ENCODE results near the gene CTXND2. TPM values are rescaled to one million over a fixed set of nuclear protein-coding genes. Genes with fewer than 3 reads are reported as not detected.
"Not testable (repeated sequence)": the region's sequence is repeated elsewhere in the genome, so short reads cannot be mapped to it uniquely, and the experiment has no call there.

The CTXND2 gene
- total RNA-seq, 1 experiment from 2014 or later = not detected

DNA sequence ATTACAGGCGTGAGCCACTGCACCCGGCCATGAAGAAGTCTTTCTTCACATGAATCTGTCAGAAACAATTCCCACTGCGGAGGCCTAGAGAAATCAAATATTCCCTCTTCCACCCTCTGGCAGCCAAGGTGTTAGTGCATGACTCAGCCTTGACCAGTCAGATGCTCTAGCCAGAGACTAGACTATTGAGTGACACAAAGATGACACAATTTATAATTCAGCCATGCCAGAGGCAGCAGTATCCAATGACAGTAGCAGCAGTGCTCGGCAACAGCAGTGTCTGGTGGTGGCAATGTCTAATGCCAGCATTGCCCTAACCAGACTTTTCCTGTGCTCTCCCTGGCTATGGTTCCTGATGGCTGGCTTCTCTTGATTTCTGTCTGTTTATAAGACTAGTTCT is 8.7 kb downstream of the CTXND2 start:
- H3K27me3 ChIP-seq (ENCODE audit: insufficient read depth, low read length) = no peaks in the 10 kb centered on the region
- ATAC-seq = peak; percentile 99
- POLR2A ChIA-PET = no interaction called here
- TF ChIP-seq EGR1 (IDR thresholded peaks at IDR 0.05; ENCODE audit: low read depth) (no peak), CBX3 (IDR thresholded peaks at IDR 0.05; ENCODE audit: low read depth) (peak; percentile 50; the same call in 1 of the 2 replicates), JUND (IDR thresholded peaks at IDR 0.05) (peak; percentile 56; the same call in 1 of the 2 replicates), CEBPB (IDR thresholded peaks at IDR 0.05; ENCODE audit: low read depth) (peak; percentile 62), ELF1 (IDR thresholded peaks at IDR 0.05; ENCODE audit: borderline replicate concordance, low read depth) (no peak), POLR2A (IDR thresholded peaks at IDR 0.05; ENCODE audit: borderline replicate concordance, extremely low read depth, insufficient read depth, insufficient read length) (no peak), SP1 (IDR thresholded peaks at IDR 0.05; ENCODE audit: low read depth) (peak; percentile 36; the same call in 1 of the 2 replicates), FOSL1 (IDR thresholded peaks at IDR 0.05; ENCODE audit: low read depth) (peak; percentile 60)
- TF ChIP-seq, protein P1, sequence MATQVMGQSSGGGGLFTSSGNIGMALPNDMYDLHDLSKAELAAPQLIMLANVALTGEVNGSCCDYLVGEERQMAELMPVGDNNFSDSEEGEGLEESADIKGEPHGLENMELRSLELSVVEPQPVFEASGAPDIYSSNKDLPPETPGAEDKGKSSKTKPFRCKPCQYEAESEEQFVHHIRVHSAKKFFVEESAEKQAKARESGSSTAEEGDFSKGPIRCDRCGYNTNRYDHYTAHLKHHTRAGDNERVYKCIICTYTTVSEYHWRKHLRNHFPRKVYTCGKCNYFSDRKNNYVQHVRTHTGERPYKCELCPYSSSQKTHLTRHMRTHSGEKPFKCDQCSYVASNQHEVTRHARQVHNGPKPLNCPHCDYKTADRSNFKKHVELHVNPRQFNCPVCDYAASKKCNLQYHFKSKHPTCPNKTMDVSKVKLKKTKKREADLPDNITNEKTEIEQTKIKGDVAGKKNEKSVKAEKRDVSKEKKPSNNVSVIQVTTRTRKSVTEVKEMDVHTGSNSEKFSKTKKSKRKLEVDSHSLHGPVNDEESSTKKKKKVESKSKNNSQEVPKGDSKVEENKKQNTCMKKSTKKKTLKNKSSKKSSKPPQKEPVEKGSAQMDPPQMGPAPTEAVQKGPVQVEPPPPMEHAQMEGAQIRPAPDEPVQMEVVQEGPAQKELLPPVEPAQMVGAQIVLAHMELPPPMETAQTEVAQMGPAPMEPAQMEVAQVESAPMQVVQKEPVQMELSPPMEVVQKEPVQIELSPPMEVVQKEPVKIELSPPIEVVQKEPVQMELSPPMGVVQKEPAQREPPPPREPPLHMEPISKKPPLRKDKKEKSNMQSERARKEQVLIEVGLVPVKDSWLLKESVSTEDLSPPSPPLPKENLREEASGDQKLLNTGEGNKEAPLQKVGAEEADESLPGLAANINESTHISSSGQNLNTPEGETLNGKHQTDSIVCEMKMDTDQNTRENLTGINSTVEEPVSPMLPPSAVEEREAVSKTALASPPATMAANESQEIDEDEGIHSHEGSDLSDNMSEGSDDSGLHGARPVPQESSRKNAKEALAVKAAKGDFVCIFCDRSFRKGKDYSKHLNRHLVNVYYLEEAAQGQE (IDR thresholded peaks at IDR 0.05; ENCODE audit: low read depth) = no peak
- peak; percentile 58 for DNase-seq (ENCODE audit: low read depth, low spot score)
- no peak overlapping the region for H3K27ac ChIP-seq (ENCODE audit: low read depth, low read length)
- no peaks in the 10 kb centered on the region for H3K9me3 ChIP-seq (ENCODE audit: control insufficient read depth in 1 of 2, insufficient read depth in 1 of 2, low read depth in 1 of 2, low read length in 2 of 2)
- no peaks in the 10 kb centered on the region for H3K36me3 ChIP-seq (ENCODE audit: control insufficient read depth in 1 of 2, insufficient read depth in 2 of 2, low read length in 2 of 2)
- H3K4me1 ChIP-seq (ENCODE audit: control insufficient read depth in 1 of 2, insufficient read depth in 2 of 2, low read length in 2 of 2) = peaks cover 0 to 10% of the 10 kb centered on the region in 2 experiments; a peak in 2 of 4 replicates
- no peaks in the 10 kb centered on the region for H4K20me1 ChIP-seq (ENCODE audit: insufficient read depth)
- RAD21 ChIA-PET (ENCODE audit: low non-redundant PET in 1 of 2, low total read pairs in 2 of 2, uncharacterized antibody in 2 of 2, unreplicated experiment in 2 of 2) = no interaction called here
- no peaks in the 10 kb centered on the region for H3K79me2 ChIP-seq (ENCODE audit: insufficient read depth, low read length)
- CTCF ChIA-PET = interaction anchor here (1.1 kb wide), 1 partner anchor 27 kb away, joined by 3 read pairs; no protein-coding TSS in a partner anchor
- no peak overlapping the region for H3K4me3 ChIP-seq (replicated peaks in 1 of 2; ENCODE audit: low read depth in 1 of 2, low read length in 2 of 2)
- H2AFZ ChIP-seq (ENCODE audit: low read depth, low read length, poor library complexity, severe bottlenecking) = no peak overlapping the region
- no TSS peak for BruUV-seq (replicated peaks)
- no peaks in the 10 kb centered on the region for H3K9me2 ChIP-seq (ENCODE audit: insufficient read depth)
- H3K4me2 ChIP-seq (ENCODE audit: low read length) = peak overlapping the region; percentile 29
- no peak overlapping the region for H3K9ac ChIP-seq (ENCODE audit: low read length)
- intact Hi-C loops (cut with micrococcal nuclease) = loop anchor here (1.0 kb wide), 1 partner anchor 265 kb away; no protein-coding TSS in a partner anchor

DNA sequence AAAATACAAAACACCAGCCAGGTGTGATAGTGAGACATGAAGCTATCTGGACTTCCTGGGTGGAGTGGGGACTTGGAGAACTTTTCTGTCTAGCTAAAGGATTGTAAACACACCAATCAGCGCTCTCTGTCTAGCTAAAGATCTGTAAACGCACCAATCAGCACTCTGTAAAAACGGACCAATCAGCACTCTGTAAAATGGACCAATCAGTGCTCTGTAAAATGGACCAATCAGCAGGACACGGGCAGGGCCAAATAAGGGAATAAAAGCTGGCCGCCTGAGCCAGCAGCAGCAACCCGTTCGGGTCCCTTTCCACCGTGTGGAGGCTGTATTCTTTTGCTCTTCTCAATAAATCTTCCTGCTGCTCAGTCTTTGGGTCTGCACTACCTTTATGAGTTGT is 12.9 kb downstream of the CTXND2 start:
- BruUV-seq (replicated peaks); DNase-seq (ENCODE audit: low read depth, low spot score); POLR2A ChIA-PET; H3K27me3 ChIP-seq (ENCODE audit: insufficient read depth, low read length); H4K20me1 ChIP-seq (ENCODE audit: insufficient read depth); H3K4me3 ChIP-seq (replicated peaks in 1 of 2; ENCODE audit: low read depth in 1 of 2, low read length in 2 of 2); H3K4me2 ChIP-seq (ENCODE audit: low read length); H3K9me3 ChIP-seq (ENCODE audit: control insufficient read depth in 1 of 2, insufficient read depth in 1 of 2, low read depth in 1 of 2, low read length in 2 of 2); H3K9ac ChIP-seq (ENCODE audit: low read length); ATAC-seq; RAD21 ChIA-PET (ENCODE audit: low non-redundant PET in 1 of 2, low total read pairs in 2 of 2, uncharacterized antibody in 2 of 2, unreplicated experiment in 2 of 2); H3K9me2 ChIP-seq (ENCODE audit: insufficient read depth); H3K79me2 ChIP-seq (ENCODE audit: insufficient read depth, low read length); H3K27ac ChIP-seq (ENCODE audit: low read depth, low read length); intact Hi-C loops (cut with micrococcal nuclease); CTCF ChIA-PET; H2AFZ ChIP-seq (ENCODE audit: low read depth, low read length, poor library complexity, severe bottlenecking); H3K36me3 ChIP-seq (ENCODE audit: control insufficient read depth in 1 of 2, insufficient read depth in 2 of 2, low read length in 2 of 2): not testable (repeated sequence)
- H3K4me1 ChIP-seq (ENCODE audit: control insufficient read depth in 1 of 2, insufficient read depth in 2 of 2, low read length in 2 of 2) = peaks cover 0 to 10% of the 10 kb centered on the region in 2 experiments; a peak in 2 of 4 replicates
